Peyer's patch (tissue), 4 donors: Measurements from ENCODE around the gene TPPP. TPM values are rescaled to one million over a fixed set of nuclear protein-coding genes. Genes with fewer than 3 reads are reported as not detected.
"Not testable (repeated sequence)": the region's sequence is repeated elsewhere in the genome, so short reads cannot be mapped to it uniquely, and the experiment has no call there.

Experiments used
- DNase-seq, 3 donors: peaks; one replicate each; pipeline ENCODE4 v3.0.0-alpha.2; 2017 to 2019
- H3K27ac ChIP-seq, 4 donors: fragments of 200-600 bp; sonication (generic); one replicate each; pipeline ENCODE4 v1.5.1; 2016 to 2019
- H3K27me3 ChIP-seq, 2 donors: fragments of 200-600 bp; sonication (generic); one replicate each; pipeline ENCODE4 v1.5.1; 2019
- H3K36me3 ChIP-seq, 3 donors: fragments of 200-600 bp; sonication (generic); one replicate each; pipeline ENCODE4 v1.5.1; 2016 to 2019
- H3K4me1 ChIP-seq, 4 donors: fragments of 200-600 bp; sonication (generic); one replicate each; pipeline ENCODE4 v1.5.1; 2016 to 2019
- H3K4me3 ChIP-seq, 4 donors: fragments of 200-600 bp; sonication (generic); 1 replicate in 3 of 4; 2 replicates in 1 of 4; pipeline ENCODE4 v1.5.1; 2016 to 2019; ENCODE audit warnings: mild to moderate bottlenecking in 1 of 4
- H3K9me3 ChIP-seq, 4 donors: fragments of 200-600 bp; sonication (generic); one replicate each; pipeline ENCODE4 v1.5.1; 2016 to 2019; ENCODE audit warnings: mild to moderate bottlenecking in 1 of 4
- POLR2A ChIP-seq, 2 donors: fragments of 450-650 bp; IDR thresholded peaks; one replicate each; pipeline ENCODE4 v1.5.1; 2017; ENCODE audit warnings: antibody characterized with exemption in 2 of 2, mild to moderate bottlenecking in 2 of 2, moderate library complexity in 2 of 2
- total RNA-seq, 4 donors: library from RNA; depleted of rRNA; stranded (reverse); fragments of >200 nt; gene quantifications; one replicate each; pipeline ENCODE4 v1.1.0, GENCODE V29; 2016
- TF ChIP-seq, protein P1 (sequence below), 6 experiments: fragments of 450-650 bp in 4 of 6; fragments of 200-600 bp in 2 of 6; sonication (generic) in 1 of 6; IDR thresholded peaks; one replicate each; pipeline ENCODE4 v1.5.1; 2017 to 2019; ENCODE audit warnings: antibody characterized with exemption in 6 of 6, mild to moderate bottlenecking in 3 of 6, moderate library complexity in 1 of 6

Gene TPPP
- total RNA-seq = 10 to 100 TPM in 3 of 4 donors, 1 to 10 TPM in 1; 7.4 to 60.5 (median 14.5) TPM

DNA sequence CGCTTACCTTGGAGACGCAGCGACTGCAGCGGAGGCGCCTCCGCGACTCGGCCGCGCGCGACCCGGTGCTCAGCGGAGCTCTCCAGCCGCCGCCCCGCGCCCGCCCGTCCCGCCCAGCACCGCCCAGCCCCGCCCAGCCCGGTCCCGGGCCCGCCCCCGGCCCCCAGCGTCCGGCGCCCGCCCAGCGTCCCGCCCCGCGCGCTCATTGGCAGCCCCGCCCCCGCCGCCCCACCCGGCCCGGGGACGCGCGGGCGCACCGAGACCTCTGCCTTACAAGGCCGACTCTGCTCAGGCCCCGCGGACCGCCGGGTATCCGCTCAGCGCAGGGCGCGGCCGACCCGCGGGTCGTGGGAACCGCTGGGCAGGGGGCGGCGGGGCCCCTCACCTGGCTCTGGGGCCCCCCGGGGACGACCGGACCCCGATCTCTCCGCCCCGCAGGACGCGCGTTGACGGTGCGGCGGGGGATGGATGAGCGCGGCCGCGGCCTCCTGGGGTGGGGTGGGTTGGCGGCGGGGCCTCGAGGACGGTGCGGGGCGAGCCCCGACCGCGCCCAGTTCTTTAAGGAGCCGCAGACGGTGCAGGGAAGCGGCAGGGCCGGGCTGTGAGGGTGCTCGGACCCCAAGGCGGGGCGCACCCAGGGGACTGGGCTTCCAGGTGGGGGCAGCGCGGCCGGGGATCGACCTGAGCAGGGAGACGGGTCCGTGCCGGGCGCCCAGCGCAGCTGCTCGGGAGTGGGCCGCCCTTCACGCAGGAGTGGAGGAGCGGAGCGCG, at the start of gene TPPP:
Gene TPPP (minus strand): TSS at position 82 of the 771 bp plus-strand sequence. CDS start 15,292 bp downstream, outside the sequence.
- not testable (repeated sequence) for H3K36me3 ChIP-seq, H3K9me3 ChIP-seq, H3K27me3 ChIP-seq, H3K4me1 ChIP-seq
- TF ChIP-seq POLR2A (IDR thresholded peaks at IDR 0.05) = peak; percentile 80 to 88
- DNase-seq = peak; percentile 83 to 95 (median 93)
- H3K4me3 ChIP-seq = peak within 1 kb of the TSS; percentile 44 to 95 (median 72)
- peak within 1 kb of the TSS; percentile 31 to 90 (median 58) for H3K27ac ChIP-seq

DNA sequence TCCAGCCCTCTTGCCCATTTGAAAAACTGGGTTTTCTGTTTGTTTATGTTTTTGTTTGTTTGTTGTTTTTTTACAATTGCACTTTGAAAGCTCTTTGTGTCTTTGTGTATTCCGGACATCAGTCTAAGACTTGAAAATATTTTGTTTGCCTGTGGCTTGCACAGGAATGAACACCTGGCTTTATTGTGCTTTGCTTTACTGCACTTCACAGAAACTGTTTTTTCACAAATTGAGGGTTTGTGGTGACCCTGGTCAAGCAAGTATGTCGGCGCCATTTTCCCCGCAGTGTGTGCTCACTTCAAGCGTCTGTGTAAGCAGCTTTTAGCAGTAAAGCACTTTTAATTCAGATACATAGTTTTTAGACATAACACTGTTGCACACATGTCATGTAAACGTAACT, 49.1 kb upstream of the TPPP start:
- not testable (repeated sequence) for H3K27ac ChIP-seq, H3K36me3 ChIP-seq, H3K4me1 ChIP-seq, DNase-seq, H3K27me3 ChIP-seq, H3K9me3 ChIP-seq, H3K4me3 ChIP-seq

DNA sequence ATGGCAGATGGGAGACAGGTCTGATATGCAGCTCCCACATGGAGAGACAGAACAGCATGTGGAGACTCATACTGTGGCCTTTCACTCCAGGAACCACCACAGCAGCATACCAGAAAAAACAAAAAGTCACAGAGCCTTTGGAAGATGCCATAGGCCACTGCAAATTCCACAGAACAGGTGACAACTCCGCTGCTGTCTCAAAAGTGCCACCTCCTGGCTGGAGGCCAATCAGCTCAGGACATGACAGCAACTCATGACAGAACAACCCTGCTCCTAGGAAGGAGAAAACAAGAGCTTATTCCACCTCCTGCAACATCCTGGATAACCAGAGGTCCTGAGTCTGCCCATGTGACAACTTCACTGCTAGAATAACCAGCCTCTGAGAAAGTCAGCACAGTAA, 41.0 kb upstream of the TPPP start:
- not testable (repeated sequence) for H3K4me3 ChIP-seq, H3K27me3 ChIP-seq, H3K27ac ChIP-seq, H3K36me3 ChIP-seq, DNase-seq, H3K9me3 ChIP-seq, H3K4me1 ChIP-seq

DNA sequence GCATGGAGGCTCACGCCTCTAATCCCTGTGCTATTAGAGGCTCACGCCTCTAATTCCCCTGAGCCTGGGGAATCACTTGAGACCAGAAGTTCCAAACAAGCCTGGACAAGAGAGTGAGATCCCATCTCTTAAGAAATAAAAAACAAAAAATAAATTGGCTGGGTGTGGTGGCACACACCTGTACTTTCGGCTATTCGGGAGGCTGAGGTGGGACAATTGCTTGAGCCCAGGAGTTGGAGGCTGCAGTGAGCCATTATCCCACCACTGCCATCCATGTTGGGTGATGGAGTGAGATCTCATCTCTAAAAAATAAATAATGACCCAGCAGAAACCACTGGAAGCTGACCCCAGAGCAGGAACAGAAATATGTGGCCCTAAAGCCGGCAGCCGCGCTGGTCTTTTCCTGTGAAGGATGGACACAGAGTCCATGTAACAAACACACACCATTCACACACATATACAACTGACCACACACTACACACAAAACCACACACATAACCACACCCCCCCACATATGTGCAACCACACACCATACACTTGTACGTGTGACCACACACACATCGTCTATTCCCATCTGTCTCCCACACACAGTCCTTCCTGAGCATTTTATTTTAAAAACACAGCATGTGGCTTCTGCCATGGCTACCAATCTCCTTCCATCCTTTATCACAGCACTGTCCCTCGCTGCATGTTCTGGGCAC, 39.8 kb upstream of the TPPP start:
- not testable (repeated sequence) for H3K27ac ChIP-seq, H3K36me3 ChIP-seq, H3K4me1 ChIP-seq, DNase-seq, H3K4me3 ChIP-seq, H3K27me3 ChIP-seq, H3K9me3 ChIP-seq

DNA sequence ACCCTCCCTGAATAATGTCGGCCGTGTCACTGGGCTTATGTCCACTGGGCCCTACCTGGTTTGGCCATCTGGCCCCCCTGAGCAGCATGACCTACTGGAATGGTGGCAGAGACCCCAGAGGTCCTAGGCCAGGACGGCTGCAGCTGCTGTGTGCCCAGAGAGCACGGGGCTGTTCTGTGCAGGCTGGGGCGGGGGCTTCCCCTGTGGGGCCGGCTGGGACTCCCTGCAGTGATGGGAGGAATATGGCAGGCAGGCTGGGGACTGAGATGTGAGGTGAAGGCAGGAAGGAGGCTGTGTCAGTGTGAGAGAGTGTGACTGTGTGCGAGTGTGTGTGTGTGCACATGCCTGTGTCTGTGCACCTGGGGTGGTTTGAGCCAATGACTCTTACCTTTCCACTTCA, 36.1 kb upstream of the TPPP start:
- not testable (repeated sequence) for H3K4me1 ChIP-seq, DNase-seq, H3K27ac ChIP-seq, H3K27me3 ChIP-seq, H3K36me3 ChIP-seq, H3K9me3 ChIP-seq, H3K4me3 ChIP-seq

DNA sequence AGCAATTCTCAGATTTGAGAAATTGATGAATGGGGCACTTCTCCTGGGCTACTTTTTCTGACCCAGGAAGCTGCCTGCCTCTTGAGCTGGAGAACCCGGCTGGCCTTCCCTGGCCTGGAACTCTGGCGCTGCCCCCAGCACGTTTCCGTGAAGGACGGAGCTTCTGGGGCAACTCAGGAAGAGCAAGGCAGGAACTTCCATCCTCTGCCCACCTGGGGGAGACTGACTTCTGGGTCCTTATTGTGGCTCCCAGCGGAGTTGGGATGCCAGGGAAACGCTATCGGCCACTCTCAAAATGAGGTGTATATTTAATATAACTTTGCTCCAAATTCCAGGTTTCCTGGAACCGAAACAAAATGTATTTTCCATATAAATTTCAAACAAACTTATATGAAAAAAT, 33.9 kb upstream of the TPPP start:
- H3K27ac ChIP-seq, H3K36me3 ChIP-seq, H3K9me3 ChIP-seq, H3K4me1 ChIP-seq, H3K4me3 ChIP-seq, H3K27me3 ChIP-seq, DNase-seq: not testable (repeated sequence)

DNA sequence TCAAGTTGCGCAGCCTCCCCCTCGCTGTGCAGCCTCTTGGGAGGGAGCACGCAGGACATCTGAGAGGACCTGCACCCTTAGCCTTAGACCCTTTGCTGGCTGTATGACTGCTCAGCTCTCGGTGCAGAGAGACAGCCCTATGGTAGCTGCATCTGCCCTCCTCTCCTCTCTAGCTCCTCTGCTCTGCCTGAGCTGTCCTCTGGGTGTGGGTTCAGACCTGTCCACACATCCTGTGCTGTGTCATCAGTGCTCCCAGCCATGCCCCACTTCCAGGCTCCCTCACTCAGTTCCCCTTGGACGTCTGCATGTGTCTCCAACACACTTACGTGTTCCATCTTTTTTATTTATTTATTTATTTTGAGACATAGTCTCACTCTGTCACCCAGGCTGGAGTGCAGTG, 30.7 kb upstream of the TPPP start:
- H3K36me3 ChIP-seq, H3K27me3 ChIP-seq, H3K27ac ChIP-seq, H3K9me3 ChIP-seq, H3K4me1 ChIP-seq, DNase-seq, H3K4me3 ChIP-seq: not testable (repeated sequence)

DNA sequence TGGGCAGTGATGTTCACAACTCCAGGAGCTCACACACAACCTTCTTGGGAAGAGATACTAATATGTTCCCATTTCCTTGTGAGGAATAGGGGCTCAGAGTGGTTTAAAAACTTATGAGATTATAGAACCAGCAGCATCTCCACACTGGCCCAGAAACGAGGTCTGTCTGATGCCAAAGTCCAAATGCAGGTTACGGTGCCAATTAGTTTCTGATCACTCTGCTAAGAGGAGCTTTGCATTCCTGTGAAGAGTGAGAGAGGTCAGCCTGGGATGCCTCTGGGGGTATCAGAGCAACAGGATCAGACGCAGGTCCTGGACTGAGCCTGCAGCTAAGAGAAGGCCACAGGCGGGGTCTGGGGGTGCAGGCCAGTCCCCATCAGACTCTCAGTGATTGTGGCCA, 30.2 kb upstream of the TPPP start:
- H3K36me3 ChIP-seq, H3K27me3 ChIP-seq, H3K9me3 ChIP-seq, H3K4me3 ChIP-seq, H3K4me1 ChIP-seq, H3K27ac ChIP-seq, DNase-seq: not testable (repeated sequence)

DNA sequence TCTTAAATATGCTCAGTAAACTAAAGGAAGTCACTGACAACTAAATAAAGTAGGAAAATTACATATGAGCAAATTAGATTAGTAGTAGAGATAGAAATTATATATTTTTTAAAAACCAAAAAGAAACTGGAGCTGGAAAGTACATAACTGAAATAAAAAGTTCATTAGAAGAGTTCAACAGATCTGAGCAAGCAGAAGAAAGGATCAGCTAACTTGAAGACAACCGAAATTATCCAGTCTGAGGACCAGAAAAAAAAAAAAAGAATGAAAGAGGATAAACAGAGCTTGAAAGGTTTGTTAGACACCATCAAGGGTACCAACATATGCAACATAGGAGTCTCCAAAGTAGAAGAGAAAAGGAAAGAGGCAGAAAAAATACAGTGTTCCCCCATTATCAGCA, 26.2 kb upstream of the TPPP start:
- H3K4me3 ChIP-seq, H3K4me1 ChIP-seq, H3K36me3 ChIP-seq, H3K9me3 ChIP-seq, H3K27me3 ChIP-seq, DNase-seq, H3K27ac ChIP-seq: not testable (repeated sequence)

DNA sequence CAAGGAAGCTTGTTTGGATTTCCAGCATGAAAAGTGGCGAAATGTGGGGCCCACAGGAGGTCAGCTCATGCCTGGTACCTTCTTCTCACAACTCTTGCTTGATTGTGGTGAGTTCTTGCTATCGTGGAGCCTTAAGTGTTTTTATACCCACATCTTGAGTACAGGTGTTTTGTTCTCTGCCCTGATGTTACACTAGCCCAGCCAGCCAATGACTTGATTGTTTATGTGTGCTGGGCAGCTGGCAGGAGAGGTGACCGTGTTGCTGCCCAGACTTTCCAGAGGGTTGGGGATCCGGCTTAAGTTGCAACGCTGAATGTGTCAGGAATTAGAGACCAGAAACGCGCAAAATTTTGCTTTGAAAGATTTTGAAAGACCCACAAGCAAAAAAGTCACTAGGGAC, 24.0 kb upstream of the TPPP start:
- H3K27me3 ChIP-seq = no peaks in the 10 kb centered on the region
- H3K36me3 ChIP-seq = no peaks in the 10 kb centered on the region
- H3K27ac ChIP-seq = peak overlapping the region in 2 of 4 donors; percentile 19 to 37
- H3K4me1 ChIP-seq = no peaks in the 10 kb centered on the region
- peaks cover 0 to 7% (median 0%) of the 10 kb centered on the region in 4 donors for H3K9me3 ChIP-seq
- no peak for DNase-seq
- H3K4me3 ChIP-seq = no peak overlapping the region
- TF ChIP-seq, protein P1, sequence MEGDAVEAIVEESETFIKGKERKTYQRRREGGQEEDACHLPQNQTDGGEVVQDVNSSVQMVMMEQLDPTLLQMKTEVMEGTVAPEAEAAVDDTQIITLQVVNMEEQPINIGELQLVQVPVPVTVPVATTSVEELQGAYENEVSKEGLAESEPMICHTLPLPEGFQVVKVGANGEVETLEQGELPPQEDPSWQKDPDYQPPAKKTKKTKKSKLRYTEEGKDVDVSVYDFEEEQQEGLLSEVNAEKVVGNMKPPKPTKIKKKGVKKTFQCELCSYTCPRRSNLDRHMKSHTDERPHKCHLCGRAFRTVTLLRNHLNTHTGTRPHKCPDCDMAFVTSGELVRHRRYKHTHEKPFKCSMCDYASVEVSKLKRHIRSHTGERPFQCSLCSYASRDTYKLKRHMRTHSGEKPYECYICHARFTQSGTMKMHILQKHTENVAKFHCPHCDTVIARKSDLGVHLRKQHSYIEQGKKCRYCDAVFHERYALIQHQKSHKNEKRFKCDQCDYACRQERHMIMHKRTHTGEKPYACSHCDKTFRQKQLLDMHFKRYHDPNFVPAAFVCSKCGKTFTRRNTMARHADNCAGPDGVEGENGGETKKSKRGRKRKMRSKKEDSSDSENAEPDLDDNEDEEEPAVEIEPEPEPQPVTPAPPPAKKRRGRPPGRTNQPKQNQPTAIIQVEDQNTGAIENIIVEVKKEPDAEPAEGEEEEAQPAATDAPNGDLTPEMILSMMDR (IDR thresholded peaks at IDR 0.05) = no peak
- TF ChIP-seq POLR2A (IDR thresholded peaks at IDR 0.05) = no peak

DNA sequence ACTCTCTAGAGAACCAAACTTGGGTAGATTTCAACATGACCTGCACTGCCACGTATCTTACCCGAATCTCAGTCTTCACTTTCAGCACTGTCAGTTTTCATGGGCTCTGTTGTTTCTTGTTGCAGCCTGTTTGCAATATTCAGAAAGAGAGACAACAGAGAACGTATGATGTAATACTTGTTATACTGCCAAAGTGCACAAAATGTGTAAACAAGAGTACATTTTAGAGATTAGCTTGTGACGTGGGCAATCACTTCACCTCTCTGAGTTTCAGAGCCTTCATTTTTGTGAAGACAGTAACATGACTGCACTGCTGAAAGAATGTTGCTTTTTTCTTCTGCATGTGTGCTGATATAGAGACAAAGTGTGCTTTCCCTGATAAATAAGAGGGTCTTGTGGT, 23.6 kb upstream of the TPPP start:
- not testable (repeated sequence) for DNase-seq, H3K4me3 ChIP-seq, H3K4me1 ChIP-seq, H3K9me3 ChIP-seq, H3K36me3 ChIP-seq, H3K27me3 ChIP-seq
- H3K27ac ChIP-seq = peak overlapping the region in 1 of 4 donors; percentile 19

DNA sequence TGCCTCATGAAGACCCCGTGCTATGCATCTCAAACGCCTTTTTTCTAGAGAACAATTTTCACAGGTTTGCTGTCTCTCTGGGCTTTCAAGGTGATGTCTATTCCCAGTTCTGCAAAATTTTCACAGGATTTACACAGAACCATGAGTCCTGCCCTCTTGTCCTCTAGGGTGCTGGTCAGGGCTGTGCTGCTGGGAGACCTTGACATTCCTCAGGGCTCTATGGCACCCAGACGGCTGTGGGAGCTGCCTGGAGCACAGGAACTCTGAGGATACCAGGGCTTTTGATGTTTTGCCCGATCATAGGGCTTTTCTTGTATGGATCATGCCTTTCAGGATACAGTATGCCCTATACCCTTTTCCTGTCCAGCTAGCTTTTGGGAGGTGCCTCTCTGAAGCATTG, 22.5 kb upstream of the TPPP start:
- not testable (repeated sequence) for H3K27me3 ChIP-seq, H3K9me3 ChIP-seq, H3K27ac ChIP-seq, DNase-seq, H3K36me3 ChIP-seq, H3K4me3 ChIP-seq, H3K4me1 ChIP-seq

DNA sequence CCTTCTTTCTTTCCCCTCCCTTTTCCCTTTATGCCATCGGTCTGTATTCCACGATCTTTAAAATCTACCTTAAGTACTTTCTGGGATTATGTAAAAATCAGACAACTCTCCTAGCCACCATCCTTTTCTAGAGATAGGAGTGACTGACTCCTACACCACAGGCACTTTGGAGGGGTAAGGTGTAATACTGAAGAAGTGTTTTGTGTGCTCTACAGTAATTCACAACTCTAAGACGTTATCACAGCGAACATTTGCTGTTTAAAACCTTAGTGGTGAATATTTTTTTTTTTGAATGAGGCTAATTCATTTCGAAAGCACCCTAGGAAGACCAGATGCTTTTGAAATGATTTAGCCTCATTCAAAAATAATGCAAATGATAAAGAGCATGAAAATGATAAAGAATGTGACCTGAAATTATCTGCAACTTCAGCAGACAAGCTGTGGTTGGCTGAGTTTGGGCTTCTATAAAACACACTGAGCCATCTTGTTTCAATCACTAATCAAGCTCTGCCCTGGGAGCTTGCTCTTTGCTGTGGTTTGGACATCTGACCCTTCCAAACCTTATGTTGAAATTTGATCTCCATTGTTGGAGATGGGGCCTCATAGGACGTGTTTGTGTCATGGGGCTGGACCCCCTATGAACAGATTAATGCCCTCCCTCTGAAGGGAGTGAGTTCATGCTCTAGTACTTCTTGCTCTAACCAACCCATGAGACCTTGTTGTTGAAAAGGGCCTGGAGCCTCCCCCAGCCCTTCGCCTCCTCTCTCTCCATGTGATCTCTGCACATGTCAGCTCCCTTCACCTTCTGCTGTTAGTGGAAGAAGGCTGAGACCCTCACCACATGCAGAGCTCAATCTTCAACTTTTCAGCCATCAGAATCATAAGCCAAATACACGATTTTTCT, 21.3 kb upstream of the TPPP start:
- not testable (repeated sequence) for H3K27me3 ChIP-seq, H3K27ac ChIP-seq, H3K36me3 ChIP-seq, DNase-seq, H3K4me1 ChIP-seq, H3K9me3 ChIP-seq, H3K4me3 ChIP-seq
